Lower leg skin (tissue), 4 donors: ENCODE results near the gene CD24. TPM values are rescaled to one million over a fixed set of nuclear protein-coding genes. Genes with fewer than 3 reads are reported as not detected.

Experiments used
- DNase-seq, 2 donors: peaks; one replicate each; pipeline ENCODE4 v3.0.0-alpha.2; 2019; ENCODE audit warnings: low spot score in 2 of 2
- H3K4me3 ChIP-seq: fragments of 200-600 bp; sonication (generic); 2 replicates; pipeline ENCODE4 v1.5.1; 2017; ENCODE audit warnings: mild to moderate bottlenecking, low read depth; ENCODE audit not compliant: poor library complexity, severe bottlenecking
- CTCF ChIP-seq, 3 donors: fragments of 450-650 bp; IDR thresholded peaks; one replicate each; pipeline ENCODE4 v1.5.1; 2016; ENCODE audit warnings: antibody characterized with exemption in 3 of 3, mild to moderate bottlenecking in 3 of 3, moderate library complexity in 2 of 3
- POLR2A ChIP-seq, 2 donors: fragments of 450-650 bp; IDR thresholded peaks; one replicate each; pipeline ENCODE4 v1.6.1; 2016 to 2017; ENCODE audit warnings: antibody characterized with exemption in 2 of 2, mild to moderate bottlenecking in 1 of 2, moderate library complexity in 1 of 2
- WGBS, 2 donors: methylation state at CpG; one replicate each; pipeline ENCODE4 v1.1.5; 2018; 5-methylcytosine and 5-hydroxymethylcytosine counted together
- intact Hi-C: fragments of 100-400 bp; cut with DNase I; formaldehyde crosslinking; loops from one replicate; pipeline ENCODE4 v1.15.0; 2023; ENCODE audit warnings: low total_unique reads
- total RNA-seq, 4 donors: library from RNA; depleted of rRNA; stranded (reverse); fragments of >200 nt; gene quantifications; one replicate each; pipeline ENCODE4 v1.1.0, GENCODE V29; 2016

The CD24 gene
- total RNA-seq, 4 donors from 2014 or later: 60.9 to 207 (median 126) TPM

DNA sequence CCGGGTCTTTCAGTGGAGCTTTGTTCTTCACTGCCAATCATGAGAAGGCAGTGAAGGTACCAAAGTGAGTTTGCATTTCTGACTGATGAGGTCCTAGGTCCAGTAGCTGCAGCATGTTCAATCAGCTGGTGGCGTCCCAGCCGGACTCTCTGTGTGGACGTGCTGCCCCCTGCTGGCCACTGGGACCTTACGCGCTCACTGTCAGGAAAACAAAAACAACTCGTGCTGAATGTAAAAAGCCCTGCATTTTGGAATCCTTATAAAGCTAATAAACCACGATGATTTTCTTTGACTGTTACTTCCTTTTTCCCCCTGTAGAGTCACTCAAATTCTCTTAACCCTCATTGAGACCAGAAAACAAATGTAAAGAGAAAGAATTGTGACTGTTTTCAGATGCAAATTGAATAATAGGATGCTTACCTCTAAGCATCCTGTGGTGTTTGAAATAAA lies 4.9 kb upstream of the CD24 start:
- DNase-seq: peak; percentile 77 to 97
- WGBS, 2 donors: 1 to 2% methylated on average over 8 of the region's 8 CpGs
- H3K4me3 ChIP-seq: no peak overlapping the region
- intact Hi-C loops: loop anchor here (5.0 to 10.0 kb wide), 2 partner anchors 365 to 532 kb away; no protein-coding TSS in a partner anchor
- TF ChIP-seq POLR2A (IDR thresholded peaks at IDR 0.05) (no peak), CTCF (IDR thresholded peaks at IDR 0.05) (peak in 1 of 3 donors; percentile 80)

DNA sequence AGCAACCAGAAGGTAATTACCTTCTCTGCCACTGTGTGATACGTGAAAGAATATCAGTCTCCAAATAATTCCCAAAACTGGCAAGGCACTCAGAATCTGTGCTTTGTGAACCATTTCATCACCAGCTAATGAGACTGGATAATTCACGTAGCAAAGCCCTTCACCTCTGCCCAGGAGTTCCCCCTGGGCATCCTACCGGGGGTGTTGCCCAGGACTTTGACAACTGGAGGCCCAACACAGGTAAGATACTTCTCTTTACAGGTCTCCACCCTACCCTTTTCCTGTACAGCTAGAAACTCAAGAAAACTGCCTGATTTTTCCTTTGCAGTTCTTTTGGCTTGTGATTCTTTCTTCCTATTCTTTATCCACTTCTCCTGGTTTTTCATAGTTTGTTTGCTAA lies 2.7 kb upstream of the CD24 start:
- no peak overlapping the region for H3K4me3 ChIP-seq
- intact Hi-C loops: loop anchor here (5.0 to 10.0 kb wide), 2 partner anchors 362 to 530 kb away; no protein-coding TSS in a partner anchor
- 47 to 66% methylated on average over 3 of the region's 3 CpGs for WGBS, 2 donors
- no peak for DNase-seq
- TF ChIP-seq CTCF (IDR thresholded peaks at IDR 0.05): no peak
- TF ChIP-seq POLR2A (IDR thresholded peaks at IDR 0.05): no peak

- WGBS, 2 donors: 76 to 77% methylated on average over 5 of the region's 5 CpGs
- H3K4me3 ChIP-seq: no peak overlapping the region
- intact Hi-C loops: loop anchor here (5.0 to 10.0 kb wide), 2 partner anchors 361 to 529 kb away; no protein-coding TSS in a partner anchor
- DNase-seq: no peak
- TF ChIP-seq CTCF (IDR thresholded peaks at IDR 0.05) (no peak), POLR2A (IDR thresholded peaks at IDR 0.05) (no peak)
These were observed 1.7 kb upstream of the CD24 start for GRCh38 chr6:106976270-106976669.

DNA sequence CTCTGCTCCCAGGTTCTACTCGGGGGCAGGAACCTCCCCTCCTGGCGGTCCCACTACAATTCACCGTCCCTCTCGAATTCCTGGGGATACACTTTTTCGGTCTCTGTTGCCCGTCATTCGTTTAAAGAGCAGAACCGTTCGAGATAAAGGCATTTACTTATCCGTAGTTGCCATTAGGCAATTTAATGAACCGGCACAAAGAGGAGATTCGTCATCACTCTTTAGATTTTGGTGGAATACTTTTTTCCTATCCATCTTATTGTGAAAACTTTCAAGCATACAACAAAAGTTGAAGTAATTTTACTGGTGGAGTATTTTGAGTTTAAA lies 1.2 kb upstream of the CD24 start:
- intact Hi-C loops: loop anchor here (5.0 to 10.0 kb wide), 2 partner anchors 361 to 528 kb away; no protein-coding TSS in a partner anchor
- peak overlapping the region; percentile 40 for H3K4me3 ChIP-seq
- 5% methylated on average over 12 of the region's 12 CpGs for WGBS, 2 donors
- TF ChIP-seq CTCF (IDR thresholded peaks at IDR 0.05): no peak
- TF ChIP-seq POLR2A (IDR thresholded peaks at IDR 0.05): no peak
- DNase-seq: no peak

GRCh38 chr6:106974999-106975737 lies 639 bp upstream of the CD24 start:
- intact Hi-C loops: loop anchor here (5.0 to 10.0 kb wide), 2 partner anchors 360 to 528 kb away; no protein-coding TSS in a partner anchor
- H3K4me3 ChIP-seq: peak overlapping the region; percentile 40
- WGBS, 2 donors: 1% methylated on average over 23 to 30 of the region's 90 CpGs
- TF ChIP-seq CTCF (IDR thresholded peaks at IDR 0.05) (no peak), POLR2A (IDR thresholded peaks at IDR 0.05) (no peak)
- DNase-seq: peak in 1 of 2 donors; percentile 85
